KMS-11 (cell line): Measurements from ENCODE around the gene EML6.

Experiments used
- H2AFZ ChIP-seq: fragments of 200-600 bp; sonication (generic); 2 replicates; pipeline ENCODE4 v1.6.1; 2016; ENCODE audit warnings: antibody characterized with exemption, mixed run types, low read depth
- H3K27ac ChIP-seq: fragments of 200-600 bp; sonication (generic); 2 replicates; pipeline ENCODE4 v1.6.1; 2016; ENCODE audit warnings: mild to moderate bottlenecking, mixed run types
- H3K27me3 ChIP-seq: fragments of 200-600 bp; sonication (generic); 2 replicates; pipeline ENCODE4 v1.6.1; 2017; ENCODE audit warnings: mild to moderate bottlenecking, low read depth, mixed run types, moderate library complexity; ENCODE audit not compliant: insufficient read depth
- H3K36me3 ChIP-seq: fragments of 200-600 bp; sonication (generic); 2 replicates; pipeline ENCODE4 v1.6.1; 2017; ENCODE audit warnings: mild to moderate bottlenecking, mixed run types; ENCODE audit not compliant: insufficient read depth
- H3K4me1 ChIP-seq: fragments of 200-600 bp; sonication (generic); 2 replicates; pipeline ENCODE4 v1.6.1; 2016; ENCODE audit warnings: mild to moderate bottlenecking, low read depth, mixed run types; ENCODE audit not compliant: poor library complexity, severe bottlenecking
- H3K4me2 ChIP-seq: fragments of 200-600 bp; sonication (generic); 2 replicates; pipeline ENCODE4 v1.7.0; 2016; ENCODE audit warnings: mild to moderate bottlenecking, mixed run types
- H3K4me3 ChIP-seq: fragments of 200-600 bp; sonication (generic); IDR thresholded peaks from 2 replicates; pipeline ENCODE4 v1.6.1; 2017; ENCODE audit warnings: low read depth, low read length, mixed read lengths; ENCODE audit not compliant: insufficient read depth
- H3K79me2 ChIP-seq: fragments of 200-600 bp; sonication (generic); 2 replicates; pipeline ENCODE4 v1.6.1; 2016; ENCODE audit warnings: low read depth, mixed run types; ENCODE audit not compliant: insufficient read depth
- H3K9ac ChIP-seq: fragments of 200-600 bp; sonication (generic); 2 replicates; pipeline ENCODE4 v1.6.1; 2016; ENCODE audit warnings: mild to moderate bottlenecking, mixed run types
- H4K20me1 ChIP-seq: fragments of 200-600 bp; sonication (generic); 2 replicates; pipeline ENCODE4 v1.6.1; 2016; ENCODE audit warnings: mild to moderate bottlenecking, mixed run types; ENCODE audit not compliant: insufficient read depth
- CTCF ChIP-seq: fragments of 200-600 bp; sonication (generic); conservative IDR thresholded peaks from 2 replicates; pipeline ENCODE4 v1.6.1; 2017; ENCODE audit warnings: low read depth, mild to moderate bottlenecking, antibody characterized with exemption, low read length, moderate library complexity, mixed read lengths

EML6 gene

GRCh38 chr2:54820558-54820957 is 97.1 kb downstream of the EML6 start:
- Histone ChIP-seq H3K27me3 (no peaks in the 10 kb centered on the region), H3K9ac (no peak overlapping the region), H3K36me3 (no peaks in the 10 kb centered on the region), H3K79me2 (no peaks in the 10 kb centered on the region), H3K27ac (no peak overlapping the region), H3K4me1 (no peaks in the 10 kb centered on the region), H3K4me3 (no peak overlapping the region), H3K4me2 (no peak overlapping the region), H4K20me1 (no peaks in the 10 kb centered on the region), H2AFZ (no peak overlapping the region)
- TF ChIP-seq CTCF: no peak

DNA sequence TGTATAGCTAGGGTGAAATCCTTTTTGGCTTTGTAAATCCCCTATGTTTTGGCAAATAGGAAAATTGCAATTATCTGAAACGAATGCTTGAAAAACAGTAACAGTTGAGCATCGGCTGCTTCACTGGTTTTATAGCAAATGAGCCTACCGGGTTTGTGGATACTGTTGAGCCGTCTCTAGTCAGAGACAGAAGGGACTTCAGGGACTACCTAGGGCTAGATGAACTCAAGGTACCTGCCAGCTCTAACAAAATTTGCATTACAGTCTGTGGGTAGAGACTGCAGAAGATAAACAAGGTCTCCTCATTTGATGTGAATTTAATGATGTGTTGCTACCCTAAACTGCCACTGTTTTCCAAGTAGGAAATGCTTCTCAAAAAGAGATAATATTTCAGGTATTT is 101.1 kb downstream of the EML6 start:
- TF ChIP-seq CTCF: no peak
- H3K4me2 ChIP-seq: no peak overlapping the region

GRCh38 chr2:54830546-54830945 is 107.1 kb downstream of the EML6 start:
- Histone ChIP-seq H3K36me3 (no peaks in the 10 kb centered on the region), H2AFZ (no peak overlapping the region), H3K9ac (no peak overlapping the region), H3K27me3 (no peaks in the 10 kb centered on the region), H3K4me2 (no peak overlapping the region), H3K79me2 (no peaks in the 10 kb centered on the region), H3K27ac (no peak overlapping the region), H4K20me1 (no peaks in the 10 kb centered on the region), H3K4me1 (no peaks in the 10 kb centered on the region), H3K4me3 (no peak overlapping the region)
- TF ChIP-seq CTCF: no peak

More for the DNA sequence above, 101.1 kb downstream of the EML6 start:
- Histone ChIP-seq H3K4me3 (no peak overlapping the region), H3K4me1 (no peaks in the 10 kb centered on the region), H3K27ac (no peak overlapping the region), H3K9ac (no peak overlapping the region), H3K36me3 (no peaks in the 10 kb centered on the region), H4K20me1 (no peaks in the 10 kb centered on the region), H3K79me2 (no peaks in the 10 kb centered on the region), H3K27me3 (no peaks in the 10 kb centered on the region), H2AFZ (no peak overlapping the region)

GRCh38 chr2:54831480-54831879 is 108.0 kb downstream of the EML6 start:
- no peak overlapping the region for H2AFZ ChIP-seq
- no peak overlapping the region for H3K27ac ChIP-seq
- H3K79me2 ChIP-seq: no peaks in the 10 kb centered on the region
- no peaks in the 10 kb centered on the region for H3K27me3 ChIP-seq
- no peaks in the 10 kb centered on the region for H3K4me1 ChIP-seq
- H3K4me2 ChIP-seq: no peak overlapping the region
- H3K9ac ChIP-seq: no peak overlapping the region
- no peak for TF ChIP-seq CTCF
- no peaks in the 10 kb centered on the region for H3K36me3 ChIP-seq
- H4K20me1 ChIP-seq: no peaks in the 10 kb centered on the region
- H3K4me3 ChIP-seq: no peak overlapping the region

DNA sequence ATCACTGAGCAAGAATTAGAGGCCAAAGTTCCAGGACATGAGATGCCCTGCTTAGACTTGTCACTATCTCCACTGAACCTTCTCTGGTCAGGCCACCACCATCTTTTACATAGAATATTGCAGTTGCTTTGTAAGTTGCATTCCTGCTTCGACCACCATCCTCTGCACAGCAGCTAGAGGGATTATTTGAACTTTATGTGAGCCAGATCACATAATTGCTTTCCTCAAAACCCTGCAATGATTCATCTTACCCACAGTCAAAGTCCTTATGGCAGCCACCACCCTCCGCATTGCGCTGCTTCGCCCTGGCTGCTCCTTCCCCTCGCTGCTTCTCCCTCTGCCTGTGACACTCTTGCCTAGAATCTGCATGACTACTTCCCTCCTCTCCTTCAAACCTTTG is 111.3 kb downstream of the EML6 start:
- H3K4me1 ChIP-seq: peaks cover 12% of the 10 kb centered on the region
- H3K79me2 ChIP-seq: no peaks in the 10 kb centered on the region
- H2AFZ ChIP-seq: no peak overlapping the region
- no peak for TF ChIP-seq CTCF
- H3K27me3 ChIP-seq: no peaks in the 10 kb centered on the region
- no peaks in the 10 kb centered on the region for H3K36me3 ChIP-seq
- H3K4me2 ChIP-seq: no peak overlapping the region
- H3K9ac ChIP-seq: no peak overlapping the region
- no peak overlapping the region for H3K4me3 ChIP-seq
- H4K20me1 ChIP-seq: no peaks in the 10 kb centered on the region
- H3K27ac ChIP-seq: no peak overlapping the region
